Activated CD4-positive, alpha-beta T cell treated with anti-CD3 and anti-CD28 coated beads, Interleukin-2, amount 10 ng/mL, durations not matched to agents 24 days and 14 days (primary cell): ENCODE results near the gene FOXI2. TPM values are rescaled to one million over a fixed set of nuclear protein-coding genes. Genes with fewer than 3 reads are reported as not detected.

Experiments
- DNase-seq: peaks from one replicate; pipeline ENCODE4 v3.0.0; 2022
- H3K27ac Mint-ChIP-seq: one replicate; pipeline ENCODE4 v1.8.0; 2022; ENCODE audit warnings: mild to moderate bottlenecking, mixed read lengths
- H3K27me3 Mint-ChIP-seq: one replicate; pipeline ENCODE4 v1.8.0; 2022; ENCODE audit warnings: mixed read lengths
- H3K36me3 Mint-ChIP-seq: one replicate; pipeline ENCODE4 v1.8.0; 2022; ENCODE audit warnings: low read depth, mild to moderate bottlenecking, mixed read lengths
- H3K4me1 Mint-ChIP-seq: one replicate; pipeline ENCODE4 v1.8.0; 2021; ENCODE audit warnings: mixed read lengths
- H3K4me3 Mint-ChIP-seq: one replicate; pipeline ENCODE4 v1.8.0; 2022; ENCODE audit warnings: mild to moderate bottlenecking, moderate library complexity, mixed read lengths
- H3K9me3 Mint-ChIP-seq: one replicate; pipeline ENCODE4 v1.8.0; 2021; ENCODE audit warnings: mixed read lengths
- intact Hi-C: fragments of 100-400 bp; cut with micrococcal nuclease; formaldehyde crosslinking; loops from one replicate; pipeline ENCODE4 v1.15.1; 2023
- total RNA-seq: library from RNA; stranded (reverse); gene quantifications from 2 replicates; pipeline ENCODE4 v1.2.3, GENCODE V29; 2022

FOXI2 gene
- total RNA-seq, result not detected in 2 replicates

DNA sequence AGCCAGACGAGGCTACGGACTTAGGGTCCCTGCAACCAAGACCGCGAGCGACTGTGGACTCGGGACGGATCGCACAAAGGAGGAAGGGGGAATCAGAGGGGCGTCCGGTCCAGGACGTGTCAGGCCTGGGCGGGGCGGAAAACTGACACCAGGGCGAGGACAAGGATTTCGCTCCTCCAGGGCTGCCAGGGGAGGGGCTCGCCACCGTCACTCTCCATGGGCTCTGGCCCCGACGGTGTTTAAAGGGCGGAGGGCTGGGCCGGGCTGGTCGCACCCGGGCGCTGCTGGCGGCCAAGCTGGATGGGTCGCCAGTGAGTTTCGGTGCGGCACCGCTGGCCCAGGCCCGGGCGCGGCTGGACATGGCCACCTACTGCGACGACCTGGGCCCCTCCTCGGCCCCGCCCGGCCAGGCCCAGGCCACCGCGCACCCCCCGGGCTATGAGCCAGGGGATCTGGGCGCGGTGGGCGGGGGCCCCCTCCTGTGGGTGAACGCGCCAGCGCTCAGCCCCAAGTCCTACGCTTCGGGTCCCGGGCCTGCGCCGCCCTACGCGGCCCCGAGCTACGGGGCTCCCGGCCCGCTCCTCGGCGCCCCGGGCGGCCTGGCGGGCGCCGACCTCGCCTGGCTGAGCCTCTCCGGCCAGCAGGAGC lies at the start of gene FOXI2:
Gene FOXI2 (plus strand): TSS at position 271 of the 648 bp plus-strand sequence. CDS start 89 bp downstream, at position 360.
- Mint-ChIP-seq H3K27me3 (peaks cover 37% of the 10 kb centered on the region), H3K27ac (no peak within 1 kb of the TSS), H3K36me3 (no peaks in the 10 kb centered on the region), H3K4me1 (no peaks in the 10 kb centered on the region), H3K4me3 (no peak within 1 kb of the TSS), H3K9me3 (no peaks in the 10 kb centered on the region)
- intact Hi-C loops, result no loop called here
- no peak for DNase-seq

DNA sequence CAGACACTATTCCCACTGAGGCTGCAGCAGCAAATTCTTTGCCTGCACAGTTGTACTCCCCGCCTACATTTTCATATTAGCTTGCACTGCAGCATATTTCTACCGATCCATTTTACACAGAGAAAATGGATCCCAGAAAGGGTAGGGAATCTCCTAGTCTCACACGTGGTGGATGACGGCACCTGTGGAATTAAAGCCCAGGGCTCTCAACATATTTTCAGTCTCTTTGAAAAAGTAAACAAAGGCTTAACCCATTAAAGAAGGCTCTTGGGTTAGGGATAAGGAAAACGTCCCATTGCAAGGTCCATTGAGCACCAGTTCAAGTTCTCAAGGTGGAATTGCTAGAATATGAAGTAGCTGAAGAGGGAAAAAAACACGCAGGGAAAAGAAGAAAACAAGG lies 49.4 kb upstream of the FOXI2 start:
- Mint-ChIP-seq H3K4me3 (no peak overlapping the region), H3K27me3 (no peaks in the 10 kb centered on the region), H3K36me3 (no peaks in the 10 kb centered on the region), H3K4me1 (no peaks in the 10 kb centered on the region), H3K27ac (no peak overlapping the region), H3K9me3 (no peaks in the 10 kb centered on the region)
- no peak for DNase-seq
- intact Hi-C loops, result no loop called here

DNA sequence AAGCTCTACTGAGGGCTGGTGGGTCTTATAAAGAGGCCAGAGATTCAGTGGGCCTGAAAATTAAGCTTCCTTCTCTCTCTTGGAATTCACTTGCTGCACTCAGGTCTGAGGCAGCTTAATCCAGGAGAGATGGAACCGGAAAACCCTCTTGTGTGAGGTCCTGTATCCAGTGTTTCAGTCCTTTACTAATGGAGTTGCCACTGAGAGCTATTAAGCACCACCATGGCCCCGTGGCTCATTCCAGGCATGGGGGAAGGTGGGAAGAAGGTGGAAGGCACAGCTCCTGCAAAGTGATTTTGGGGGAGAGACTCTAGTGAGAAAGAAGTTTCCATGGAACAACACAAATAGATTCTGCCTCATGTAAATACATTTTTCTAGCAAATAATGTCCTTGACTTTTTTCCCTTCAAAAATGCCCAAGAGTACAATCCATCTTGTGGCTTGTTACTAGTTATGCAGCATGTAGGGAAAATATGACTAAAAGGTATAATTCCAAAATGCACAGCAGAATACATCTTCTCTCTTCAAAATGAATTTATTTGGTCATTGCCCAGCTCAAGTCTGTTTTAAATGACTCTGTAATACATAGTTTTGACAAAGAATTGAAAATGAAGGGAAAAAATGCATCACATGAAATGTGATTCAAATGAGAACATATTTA lies 46.7 kb upstream of the FOXI2 start:
- Mint-ChIP-seq H3K4me3 (no peak overlapping the region), H3K27me3 (peaks cover 2% of the 10 kb centered on the region), H3K4me1 (no peaks in the 10 kb centered on the region), H3K9me3 (no peaks in the 10 kb centered on the region), H3K27ac (no peak overlapping the region), H3K36me3 (no peaks in the 10 kb centered on the region)
- no peak for DNase-seq
- intact Hi-C loops, result no loop called here

DNA sequence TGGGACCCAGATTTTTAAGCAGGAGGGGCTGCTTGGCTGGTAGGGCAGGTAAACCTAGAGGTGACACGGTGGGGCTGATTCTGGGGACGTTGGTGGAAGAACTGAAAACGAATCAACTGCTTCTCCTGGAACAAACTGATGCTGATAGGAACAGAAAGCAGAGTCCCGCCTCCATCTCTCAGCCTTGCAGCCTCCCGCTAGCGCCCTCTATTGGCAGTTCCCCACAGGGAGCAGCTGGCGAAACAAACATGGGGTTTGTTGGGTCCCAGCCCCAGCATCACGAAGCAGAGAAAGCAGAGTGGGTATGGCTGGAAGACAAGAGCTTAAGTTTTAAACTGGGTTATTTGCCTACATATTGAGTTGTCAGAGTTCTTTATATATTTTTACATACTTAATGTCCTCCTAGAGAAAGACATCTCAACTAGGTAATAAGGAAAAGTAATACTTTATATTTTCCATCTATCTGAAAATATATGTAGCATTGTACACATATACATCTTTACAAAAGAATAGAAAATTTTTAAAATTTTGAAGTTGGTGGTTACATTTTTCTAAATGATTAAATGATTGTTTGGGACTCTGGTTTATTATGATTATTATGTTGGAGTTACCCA lies 42.3 kb upstream of the FOXI2 start:
- Mint-ChIP-seq H3K27ac (no peak overlapping the region), H3K4me3 (no peak overlapping the region), H3K36me3 (no peaks in the 10 kb centered on the region), H3K9me3 (no peaks in the 10 kb centered on the region), H3K4me1 (no peaks in the 10 kb centered on the region), H3K27me3 (peaks cover 3% of the 10 kb centered on the region)
- peak; percentile 80 for DNase-seq
- intact Hi-C loops, result no loop called here

DNA sequence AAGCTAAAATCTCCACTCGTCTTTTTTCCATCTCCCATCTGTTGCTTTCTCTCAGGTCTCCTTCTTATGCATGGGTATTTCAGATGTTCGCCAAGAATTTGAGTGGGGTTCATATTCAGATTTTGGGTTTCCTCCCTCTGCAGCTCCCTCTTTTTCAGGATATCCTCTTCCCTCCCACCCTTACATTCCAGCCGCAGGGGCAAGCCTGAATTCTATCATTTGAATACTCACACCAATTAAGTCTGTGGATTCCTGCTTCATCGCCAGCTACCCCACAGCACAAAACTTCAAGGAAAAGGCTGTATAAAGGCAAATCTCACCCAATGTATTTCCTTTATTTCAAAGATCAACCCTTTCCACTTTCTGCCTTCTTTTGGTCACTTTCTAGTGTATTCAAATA lies 41.6 kb upstream of the FOXI2 start:
- Mint-ChIP-seq H3K27ac (no peak overlapping the region), H3K27me3 (peaks cover 3% of the 10 kb centered on the region), H3K4me3 (no peak overlapping the region), H3K9me3 (no peaks in the 10 kb centered on the region), H3K4me1 (no peaks in the 10 kb centered on the region), H3K36me3 (no peaks in the 10 kb centered on the region)
- intact Hi-C loops, result no loop called here
- no peak for DNase-seq

DNA sequence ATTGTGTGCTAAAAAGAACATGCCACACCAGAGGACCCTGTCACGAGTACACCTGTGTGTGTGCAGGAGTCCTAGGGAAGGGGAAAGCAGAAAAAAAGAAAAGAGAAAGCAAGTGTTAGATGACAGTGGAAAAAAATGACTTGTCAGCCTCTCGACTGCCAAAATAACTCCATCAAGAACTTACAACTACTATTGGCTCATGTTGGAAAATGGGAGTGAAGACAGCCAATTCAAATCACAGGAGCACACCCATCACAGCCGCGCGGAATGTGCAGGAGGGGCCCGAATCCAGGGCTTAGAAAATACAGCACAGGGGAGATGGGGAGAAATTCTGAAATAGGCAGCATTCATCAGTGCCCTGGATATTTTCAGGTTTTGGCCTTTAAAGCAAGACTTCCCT lies 38.1 kb upstream of the FOXI2 start:
- intact Hi-C loops, result no loop called here
- no peak overlapping the region for H3K27ac Mint-ChIP-seq
- H3K4me3 Mint-ChIP-seq, result no peak overlapping the region
- H3K9me3 Mint-ChIP-seq, result no peaks in the 10 kb centered on the region
- no peaks in the 10 kb centered on the region for H3K36me3 Mint-ChIP-seq
- DNase-seq, result no peak
- H3K27me3 Mint-ChIP-seq, result peaks cover 3% of the 10 kb centered on the region
- no peaks in the 10 kb centered on the region for H3K4me1 Mint-ChIP-seq

DNA sequence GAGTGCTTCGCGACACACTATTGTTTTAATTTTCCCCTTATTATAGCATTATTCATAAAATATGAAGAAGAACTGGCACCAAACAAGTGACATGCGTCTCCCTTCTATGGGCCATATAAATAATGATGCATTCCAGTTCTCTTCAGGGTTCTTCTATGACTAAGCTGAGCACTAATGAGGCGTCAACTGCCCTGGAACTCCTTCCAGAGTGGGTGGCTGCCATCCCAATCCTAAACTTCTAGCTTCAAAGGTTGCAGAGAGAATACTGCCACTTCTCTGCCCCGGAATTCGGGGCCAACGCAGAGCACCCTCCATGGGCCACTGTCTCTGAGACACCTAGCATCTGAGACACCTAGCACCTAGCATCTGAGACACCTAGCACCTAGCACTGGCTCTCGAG lies 37.7 kb upstream of the FOXI2 start:
- Mint-ChIP-seq H3K9me3 (no peaks in the 10 kb centered on the region), H3K4me1 (no peaks in the 10 kb centered on the region), H3K27me3 (peaks cover 3% of the 10 kb centered on the region), H3K36me3 (no peaks in the 10 kb centered on the region), H3K4me3 (no peak overlapping the region), H3K27ac (no peak overlapping the region)
- intact Hi-C loops, result no loop called here
- DNase-seq, result no peak

DNA sequence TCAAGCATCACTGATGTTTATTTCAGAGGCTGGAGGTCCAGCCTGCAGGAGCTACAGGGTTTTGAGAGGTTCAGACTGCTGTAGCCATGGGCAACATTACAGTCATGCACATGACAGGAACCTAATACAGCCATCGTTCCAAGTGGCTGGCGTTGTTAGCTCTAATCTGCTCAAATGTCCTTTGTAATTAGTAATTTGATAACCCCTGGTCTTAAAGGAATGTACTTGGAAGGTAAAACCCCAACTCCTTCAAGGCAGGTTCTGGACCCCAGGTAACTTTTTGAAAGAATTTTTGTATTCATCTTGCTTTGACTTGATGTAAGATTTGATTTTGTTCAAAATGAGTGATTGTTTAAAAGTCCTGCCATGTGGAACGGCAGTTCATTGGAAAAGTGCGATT lies 34.7 kb upstream of the FOXI2 start:
- DNase-seq, result no peak
- H3K9me3 Mint-ChIP-seq, result no peaks in the 10 kb centered on the region
- intact Hi-C loops, result no loop called here
- peaks cover 2% of the 10 kb centered on the region for H3K27me3 Mint-ChIP-seq
- H3K36me3 Mint-ChIP-seq, result no peaks in the 10 kb centered on the region
- H3K4me1 Mint-ChIP-seq, result no peaks in the 10 kb centered on the region
- no peak overlapping the region for H3K27ac Mint-ChIP-seq
- H3K4me3 Mint-ChIP-seq, result no peak overlapping the region

DNA sequence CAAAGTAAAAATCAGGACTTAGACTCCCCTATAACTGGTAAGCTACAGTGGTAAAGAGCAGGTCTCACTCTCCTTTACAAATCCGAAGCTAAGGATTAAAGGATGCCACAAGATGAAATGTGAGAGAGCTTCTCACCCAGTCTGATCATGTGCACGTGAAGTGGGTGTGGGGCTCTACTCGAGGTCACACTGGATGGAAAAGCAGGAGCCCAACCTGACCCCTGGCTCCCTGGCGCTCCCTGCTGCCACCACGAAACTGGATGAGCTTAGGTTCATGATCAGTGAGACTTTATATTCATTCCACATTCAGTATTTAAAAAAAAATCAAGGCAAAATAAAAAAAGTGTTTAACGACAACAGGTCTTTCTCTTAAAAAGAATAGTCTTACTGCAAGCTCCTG lies 21.7 kb upstream of the FOXI2 start:
- Mint-ChIP-seq H3K27me3 (no peaks in the 10 kb centered on the region), H3K36me3 (no peaks in the 10 kb centered on the region), H3K9me3 (no peaks in the 10 kb centered on the region), H3K4me1 (no peaks in the 10 kb centered on the region), H3K4me3 (no peak overlapping the region), H3K27ac (no peak overlapping the region)
- no peak for DNase-seq
- intact Hi-C loops, result loop anchor here (2.0 kb wide), 2 partner anchors 140 to 354 kb away; no protein-coding TSS in a partner anchor

DNA sequence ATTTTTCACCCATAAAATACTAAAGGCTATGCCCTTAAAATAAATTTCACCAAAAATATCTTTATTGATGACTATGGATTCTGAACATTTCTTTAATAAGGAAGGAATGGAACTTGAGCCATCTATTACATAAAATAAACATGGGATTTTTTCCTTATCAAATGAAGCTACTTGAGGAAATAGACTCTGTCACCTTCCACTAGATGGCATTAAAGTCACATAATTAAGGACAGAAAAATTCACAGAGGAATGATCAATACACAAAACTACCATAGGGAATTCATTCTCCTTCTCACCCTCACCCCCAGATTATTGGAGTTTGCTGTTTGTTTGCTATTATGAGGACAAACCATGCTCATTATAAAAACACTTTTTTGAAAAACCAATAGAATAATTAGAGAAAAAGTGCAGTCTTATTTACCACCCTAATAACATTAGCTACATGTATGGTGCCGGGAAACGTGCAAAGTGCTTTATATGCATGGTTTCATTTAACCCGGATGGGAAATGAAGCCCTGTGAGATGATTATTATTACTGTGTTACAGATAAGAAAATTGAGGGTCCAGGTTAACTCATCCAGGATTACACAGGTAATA lies 21.1 kb upstream of the FOXI2 start:
- no peaks in the 10 kb centered on the region for H3K4me1 Mint-ChIP-seq

DNA sequence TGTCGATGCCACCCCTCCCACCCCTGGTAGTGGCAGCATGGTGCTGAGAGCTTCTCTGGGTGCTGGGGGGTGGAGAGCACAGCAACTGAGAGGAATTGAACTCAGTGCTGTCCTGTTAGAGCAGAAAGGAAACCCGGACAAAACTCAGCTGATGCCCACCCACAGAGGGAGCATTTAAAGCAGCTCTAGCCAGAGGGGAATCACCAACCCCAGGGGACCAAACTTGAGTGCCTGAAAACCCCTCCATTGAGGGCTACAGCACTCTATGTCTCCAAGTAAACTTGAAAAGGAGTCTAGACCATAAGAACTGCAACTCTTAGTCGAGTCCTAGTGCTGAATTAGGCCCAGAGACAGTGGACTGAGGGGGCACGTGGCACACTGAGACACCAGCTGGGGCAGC lies 16.8 kb upstream of the FOXI2 start:
- Mint-ChIP-seq H3K4me3 (no peak overlapping the region), H3K4me1 (no peaks in the 10 kb centered on the region), H3K36me3 (no peaks in the 10 kb centered on the region), H3K27ac (no peak overlapping the region), H3K9me3 (no peaks in the 10 kb centered on the region), H3K27me3 (peaks cover 4% of the 10 kb centered on the region)
- intact Hi-C loops, result no loop called here
- DNase-seq, result no peak

More for the DNA sequence above, 21.1 kb upstream of the FOXI2 start:
- H3K27me3 Mint-ChIP-seq, result no peaks in the 10 kb centered on the region
- DNase-seq, result no peak
- no peaks in the 10 kb centered on the region for H3K36me3 Mint-ChIP-seq
- H3K9me3 Mint-ChIP-seq, result no peaks in the 10 kb centered on the region
- intact Hi-C loops, result loop anchor here (2.0 kb wide), 2 partner anchors 139 to 353 kb away; no protein-coding TSS in a partner anchor
- H3K4me3 Mint-ChIP-seq, result no peak overlapping the region
- no peak overlapping the region for H3K27ac Mint-ChIP-seq

DNA sequence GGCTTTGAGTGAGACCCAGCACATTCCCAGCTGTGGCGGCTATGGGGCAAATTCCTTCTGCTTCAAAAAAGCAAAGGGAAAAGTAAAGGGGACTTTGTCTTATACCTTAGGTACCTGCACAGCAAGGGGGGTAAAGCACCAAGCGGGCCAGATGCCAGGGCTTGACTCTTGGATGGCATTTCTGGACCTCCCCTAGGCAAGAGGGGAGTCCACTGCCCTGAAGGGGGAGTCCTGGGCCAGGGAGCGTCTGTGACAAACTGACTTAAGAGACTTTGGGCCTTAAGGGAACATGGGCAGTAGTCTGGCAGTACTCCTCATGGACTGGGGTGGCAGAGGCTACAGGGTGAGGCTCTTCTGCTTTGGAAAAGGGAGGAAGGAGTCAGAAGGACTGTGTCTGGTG lies 16.1 kb upstream of the FOXI2 start:
- intact Hi-C loops, result no loop called here
- H3K27me3 Mint-ChIP-seq, result peaks cover 6% of the 10 kb centered on the region
- H3K4me1 Mint-ChIP-seq, result no peaks in the 10 kb centered on the region
- no peak for DNase-seq
- H3K4me3 Mint-ChIP-seq, result no peak overlapping the region
- H3K9me3 Mint-ChIP-seq, result no peaks in the 10 kb centered on the region
- no peaks in the 10 kb centered on the region for H3K36me3 Mint-ChIP-seq
- H3K27ac Mint-ChIP-seq, result no peak overlapping the region

DNA sequence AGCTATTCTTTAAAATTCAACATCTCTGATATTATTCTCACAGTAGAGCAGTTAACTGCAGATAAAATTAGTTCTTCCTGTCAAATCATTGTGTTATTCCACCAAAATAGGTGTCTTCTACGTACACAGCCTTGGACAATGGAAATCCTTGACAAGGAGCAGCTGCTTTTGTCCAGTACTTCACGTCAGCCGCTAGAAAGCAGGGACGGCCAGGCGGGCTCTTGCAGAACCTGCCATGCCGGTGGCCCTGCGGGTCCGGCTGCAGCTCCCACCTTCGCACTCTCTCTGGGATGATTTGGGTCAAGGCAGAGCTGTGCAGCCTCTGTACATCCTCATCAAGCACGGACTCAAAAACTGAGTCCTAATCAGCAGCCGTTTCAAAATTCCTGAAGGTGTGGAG lies 2.2 kb upstream of the FOXI2 start:
- no peaks in the 10 kb centered on the region for H3K9me3 Mint-ChIP-seq
- no peak overlapping the region for H3K4me3 Mint-ChIP-seq
- H3K27me3 Mint-ChIP-seq, result peaks cover 39% of the 10 kb centered on the region
- intact Hi-C loops, result no loop called here
- H3K36me3 Mint-ChIP-seq, result no peaks in the 10 kb centered on the region
- no peak for DNase-seq
- H3K4me1 Mint-ChIP-seq, result no peaks in the 10 kb centered on the region
- H3K27ac Mint-ChIP-seq, result no peak overlapping the region

DNA sequence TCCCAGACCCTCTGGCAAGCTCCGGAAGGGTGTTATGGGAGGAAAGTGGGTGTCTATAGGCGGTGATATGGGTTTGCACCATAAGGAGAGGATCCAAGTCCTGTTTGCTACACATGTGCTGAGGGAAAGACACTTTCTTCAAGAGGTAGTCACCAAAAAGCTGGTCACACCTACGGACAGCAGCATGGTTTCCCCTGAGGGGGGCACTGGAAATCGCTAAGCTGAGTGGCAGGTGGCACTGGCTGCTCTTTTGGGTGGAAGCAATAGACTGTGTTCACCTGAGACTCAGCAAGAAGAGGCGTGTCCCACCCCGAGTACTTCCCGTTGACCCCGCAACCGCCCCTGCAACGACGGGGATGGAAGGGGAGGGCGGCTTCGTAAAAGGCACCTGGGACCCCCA lies 1.8 kb upstream of the FOXI2 start:
- Mint-ChIP-seq H3K9me3 (no peaks in the 10 kb centered on the region), H3K4me1 (no peaks in the 10 kb centered on the region), H3K27me3 (peaks cover 39% of the 10 kb centered on the region), H3K36me3 (no peaks in the 10 kb centered on the region), H3K27ac (no peak overlapping the region), H3K4me3 (no peak overlapping the region)
- intact Hi-C loops, result no loop called here
- no peak for DNase-seq
